ENCODE results near the gene MAPK7. TPM values are rescaled to one million over a fixed set of nuclear protein-coding genes. Genes with fewer than 3 reads are reported as not detected.
A peak's percentile ranks its signal among the peaks of the same experiment; 100 is the strongest.

The MAPK7 gene
- polyA plus RNA-seq, 6 donors from 2014 or later, result 3.5 to 11.3 (median 7.3) TPM

DNA sequence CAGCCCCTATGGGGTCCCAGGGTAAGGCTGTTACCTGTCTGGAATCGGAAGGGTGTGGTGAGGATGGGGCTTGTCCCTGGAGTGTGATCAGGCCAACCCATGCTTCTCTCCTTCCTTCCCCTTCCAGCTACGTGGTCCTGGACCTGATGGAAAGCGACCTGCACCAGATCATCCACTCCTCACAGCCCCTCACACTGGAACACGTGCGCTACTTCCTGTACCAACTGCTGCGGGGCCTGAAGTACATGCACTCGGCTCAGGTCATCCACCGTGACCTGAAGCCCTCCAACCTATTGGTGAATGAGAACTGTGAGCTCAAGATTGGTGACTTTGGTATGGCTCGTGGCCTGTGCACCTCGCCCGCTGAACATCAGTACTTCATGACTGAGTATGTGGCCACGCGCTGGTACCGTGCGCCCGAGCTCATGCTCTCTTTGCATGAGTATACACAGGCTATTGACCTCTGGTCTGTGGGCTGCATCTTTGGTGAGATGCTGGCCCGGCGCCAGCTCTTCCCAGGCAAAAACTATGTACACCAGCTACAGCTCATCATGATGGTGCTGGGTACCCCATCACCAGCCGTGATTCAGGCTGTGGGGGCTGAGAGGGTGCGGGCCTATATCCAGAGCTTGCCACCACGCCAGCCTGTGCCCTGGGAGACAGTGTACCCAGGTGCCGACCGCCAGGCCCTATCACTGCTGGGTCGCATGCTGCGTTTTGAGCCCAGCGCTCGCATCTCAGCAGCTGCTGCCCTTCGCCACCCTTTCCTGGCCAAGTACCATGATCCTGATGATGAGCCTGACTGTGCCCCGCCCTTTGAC lies 2.4 kb downstream of the MAPK7 start:
- no peaks in the 10 kb centered on the region for H3K27me3 Mint-ChIP-seq
- H3K4me3 Mint-ChIP-seq, result peak overlapping the region in 6 of 8 donors; percentile 8 to 95 (median 55)
- no peak for DNase-seq
- H3K9me3 Mint-ChIP-seq, result no peaks in the 10 kb centered on the region
- H3K36me3 Mint-ChIP-seq, result peaks cover 6 to 14% of the 10 kb centered on the region in 2 donors
- H3K27ac Mint-ChIP-seq, result no peak overlapping the region
- peaks cover 10 to 37% (median 20%) of the 10 kb centered on the region in 3 donors for H3K4me1 Mint-ChIP-seq
- no peak for ATAC-seq (ENCODE audit: low read depth in 2 of 2)

- Mint-ChIP-seq H3K27me3 (peaks cover 0 to 1% (median 0%) of the 10 kb centered on the region in 3 donors), H3K4me1 (peaks cover 6 to 34% (median 16%) of the 10 kb centered on the region in 3 donors), H3K36me3 (peaks cover 6 to 14% of the 10 kb centered on the region in 2 donors), H3K4me3 (no peak overlapping the region), H3K9me3 (no peaks in the 10 kb centered on the region), H3K27ac (no peak overlapping the region)
- DNase-seq (no peak), ATAC-seq (ENCODE audit: low read depth in 2 of 2) (no peak)
Observed at GRCh38 chr17:19381361-19381740, 3.1 kb downstream of the MAPK7 start.

GRCh38 chr17:19381741-19382444 lies 3.6 kb downstream of the MAPK7 start:
- Mint-ChIP-seq H3K27ac (peak overlapping the region in 1 of 6 donors; percentile 60), H3K36me3 (peaks cover 6 to 14% of the 10 kb centered on the region in 2 donors), H3K4me3 (no peak overlapping the region), H3K4me1 (peaks cover 3 to 32% (median 16%) of the 10 kb centered on the region in 3 donors), H3K27me3 (peaks cover 0 to 5% (median 0%) of the 10 kb centered on the region in 3 donors), H3K9me3 (no peaks in the 10 kb centered on the region)
- DNase-seq, result no peak
- ATAC-seq (ENCODE audit: low read depth in 2 of 2), result no peak

DNA sequence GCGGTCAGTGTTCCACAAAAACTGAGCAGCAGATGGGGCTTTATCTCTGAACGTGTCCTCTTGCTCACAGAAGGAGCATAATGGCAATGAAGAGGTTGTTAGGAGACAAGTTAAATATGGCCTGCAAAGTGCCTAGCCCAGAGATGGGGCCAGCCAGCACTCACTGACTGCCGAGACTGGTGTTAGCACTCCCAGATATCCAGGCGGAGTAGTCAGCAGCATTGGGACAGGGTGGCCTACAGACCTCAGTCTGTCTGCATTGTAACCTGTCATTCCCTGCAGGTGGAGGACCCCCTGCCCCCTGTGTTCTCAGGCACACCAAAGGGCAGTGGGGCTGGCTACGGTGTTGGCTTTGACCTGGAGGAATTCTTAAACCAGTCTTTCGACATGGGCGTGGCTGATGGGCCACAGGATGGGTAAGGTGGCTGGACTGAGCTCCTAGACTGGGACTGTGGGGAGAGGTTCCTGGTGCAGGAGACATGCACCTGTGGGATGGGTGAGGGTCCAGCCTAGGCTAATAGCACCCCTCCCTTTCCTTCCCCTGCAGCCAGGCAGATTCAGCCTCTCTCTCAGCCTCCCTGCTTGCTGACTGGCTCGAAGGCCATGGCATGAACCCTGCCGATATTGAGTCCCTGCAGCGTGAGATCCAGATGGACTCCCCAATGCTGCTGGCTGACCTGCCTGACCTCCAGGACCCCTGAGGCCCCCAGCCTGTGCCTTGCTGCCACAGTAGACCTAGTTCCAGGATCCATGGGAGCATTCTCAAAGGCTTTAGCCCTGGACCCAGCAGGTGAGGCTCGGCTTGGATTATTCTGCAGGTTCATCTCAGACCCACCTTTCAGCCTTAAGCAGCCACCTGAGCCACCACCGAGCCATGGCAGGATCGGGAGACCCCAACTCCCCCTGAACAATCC lies 4.5 kb downstream of the MAPK7 start:
- peaks cover 0 to 25% (median 12%) of the 10 kb centered on the region in 3 donors for H3K4me1 Mint-ChIP-seq
- no peak for ATAC-seq (ENCODE audit: low read depth in 2 of 2)
- H3K36me3 Mint-ChIP-seq, result peaks cover 6 to 14% of the 10 kb centered on the region in 2 donors
- no peaks in the 10 kb centered on the region for H3K9me3 Mint-ChIP-seq
- no peak overlapping the region for H3K27ac Mint-ChIP-seq
- no peak for DNase-seq
- H3K4me3 Mint-ChIP-seq, result no peak overlapping the region
- H3K27me3 Mint-ChIP-seq, result peaks cover 3 to 13% (median 5%) of the 10 kb centered on the region in 3 donors

DNA sequence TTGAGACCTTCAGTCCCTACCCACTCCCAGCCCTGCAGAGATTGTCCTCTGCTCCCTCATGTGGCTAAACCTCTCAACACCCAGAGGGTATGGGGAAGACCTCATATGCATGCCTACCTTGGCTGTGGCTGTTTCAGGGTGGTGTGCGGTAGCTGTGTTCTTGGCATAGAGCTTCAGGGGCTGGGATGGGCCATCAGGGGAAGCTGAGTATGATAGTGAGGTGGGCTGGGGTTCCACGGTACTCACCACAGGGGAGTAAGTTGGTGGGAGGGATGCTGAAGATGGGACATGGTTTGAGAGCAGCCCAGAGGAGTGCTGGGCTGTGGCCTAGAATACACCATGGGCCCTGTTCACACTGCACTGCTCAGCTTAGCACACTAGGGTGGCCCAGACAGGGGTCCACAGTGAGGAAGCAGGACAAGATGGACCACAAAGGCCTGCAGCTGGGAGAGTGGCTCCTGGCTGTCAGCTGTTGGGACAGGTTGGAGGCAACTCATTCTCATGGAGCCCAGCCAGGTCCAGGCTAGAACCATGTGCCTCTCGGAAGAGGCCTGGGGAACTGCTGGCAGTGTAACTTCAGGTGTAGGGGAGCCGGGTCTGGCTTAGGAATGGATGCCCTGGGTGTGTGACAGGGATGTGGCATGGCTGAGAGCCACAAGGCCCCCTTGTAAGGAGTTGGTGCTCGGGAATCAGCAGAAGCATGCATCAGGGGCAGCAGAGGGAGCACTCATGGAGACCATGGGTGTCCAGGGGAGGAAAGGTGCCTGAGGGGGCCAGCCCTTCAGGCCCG lies 5.6 kb downstream of the MAPK7 start:
- ATAC-seq (ENCODE audit: low read depth in 2 of 2), result no peak

DNA sequence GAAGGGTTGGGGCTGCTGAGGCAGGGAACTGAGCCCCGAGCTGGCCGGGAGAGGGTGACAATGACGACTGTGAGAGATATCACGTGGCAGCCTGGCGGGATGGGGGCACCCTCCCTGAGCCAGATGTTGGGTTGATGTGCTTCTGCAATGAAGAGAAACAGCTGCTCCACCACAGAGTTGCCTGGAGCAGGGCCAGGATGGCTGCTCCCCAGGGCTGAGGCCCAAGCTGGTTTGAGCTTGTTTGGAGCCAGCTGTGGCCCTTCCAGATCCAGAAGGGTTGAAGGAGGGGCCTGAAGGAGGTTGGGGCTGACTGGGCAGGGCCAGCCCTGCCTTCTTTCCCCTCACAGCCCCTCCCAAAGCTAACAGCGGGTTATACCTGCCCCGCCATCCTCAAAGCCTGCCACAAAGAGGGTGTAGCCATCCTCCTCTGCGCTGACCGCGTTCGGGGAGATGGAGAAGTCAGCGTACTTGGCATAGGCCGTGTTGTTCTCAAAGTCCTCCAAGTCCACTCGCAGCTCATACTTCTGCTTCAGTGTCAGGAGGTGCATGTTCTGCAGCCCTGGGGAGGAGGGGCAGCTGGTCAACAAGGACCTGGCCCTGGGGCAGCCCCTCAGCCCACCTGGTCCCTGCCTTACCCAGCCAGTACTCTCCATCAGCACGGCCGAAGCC lies 6.6 kb downstream of the MAPK7 start:
- ATAC-seq (ENCODE audit: low read depth in 2 of 2) (no peak), DNase-seq (no peak)
- Mint-ChIP-seq H3K4me1 (peaks cover 0 to 12% (median 9%) of the 10 kb centered on the region in 3 donors), H3K27ac (peak overlapping the region in 2 of 6 donors; percentile 49 to 88), H3K27me3 (peaks cover 9 to 18% (median 12%) of the 10 kb centered on the region in 3 donors), H3K36me3 (peaks cover 6 to 14% of the 10 kb centered on the region in 2 donors), H3K4me3 (no peak overlapping the region), H3K9me3 (no peaks in the 10 kb centered on the region)

More for the DNA sequence above, 5.6 kb downstream of the MAPK7 start:
- Mint-ChIP-seq H3K4me3 (peak overlapping the region in 1 of 8 donors; percentile 41), H3K9me3 (no peaks in the 10 kb centered on the region), H3K27ac (peak overlapping the region in 1 of 6 donors; percentile 22), H3K4me1 (peaks cover 0 to 19% (median 12%) of the 10 kb centered on the region in 3 donors), H3K27me3 (peaks cover 8 to 18% (median 9%) of the 10 kb centered on the region in 3 donors), H3K36me3 (peaks cover 6 to 14% of the 10 kb centered on the region in 2 donors)
- no peak for DNase-seq

DNA sequence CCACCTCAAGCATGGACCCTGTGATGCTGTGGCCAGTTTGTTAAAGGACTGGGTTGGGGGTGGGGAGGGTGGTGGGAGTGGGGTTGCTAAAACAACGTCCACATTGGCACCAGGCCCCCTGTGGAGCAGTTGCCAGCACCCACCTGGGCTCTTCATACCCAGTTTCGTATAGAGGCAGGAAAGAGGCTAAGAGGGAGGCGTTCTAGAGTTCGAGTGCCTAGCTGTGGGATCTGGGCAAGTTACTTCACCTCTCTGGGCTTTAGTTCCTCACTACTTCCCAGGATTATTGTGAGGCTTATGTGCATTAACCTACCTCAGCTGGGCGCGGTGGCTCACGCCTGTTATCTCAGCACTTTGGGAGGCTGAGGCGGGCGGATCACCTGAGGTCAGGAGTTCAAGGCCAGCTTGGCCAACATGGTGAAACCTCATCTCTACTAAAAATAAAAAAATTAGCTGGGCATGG lies 7.3 kb downstream of the MAPK7 start:
- H3K27ac Mint-ChIP-seq, result peak overlapping the region in 1 of 6 donors; percentile 29
- H3K27me3 Mint-ChIP-seq, result peaks cover 9 to 18% (median 12%) of the 10 kb centered on the region in 3 donors
- H3K4me3 Mint-ChIP-seq, result no peak overlapping the region
- H3K4me1 Mint-ChIP-seq, result peaks cover 0 to 12% (median 8%) of the 10 kb centered on the region in 3 donors
- DNase-seq, result no peak
- peaks cover 6 to 11% of the 10 kb centered on the region in 2 donors for H3K36me3 Mint-ChIP-seq
- no peaks in the 10 kb centered on the region for H3K9me3 Mint-ChIP-seq
- no peak for ATAC-seq (ENCODE audit: low read depth in 2 of 2)

GRCh38 chr17:19386051-19386929 lies 8.0 kb downstream of the MAPK7 start:
- Mint-ChIP-seq H3K9me3 (no peaks in the 10 kb centered on the region), H3K27ac (no peak overlapping the region), H3K27me3 (peaks cover 9 to 18% (median 12%) of the 10 kb centered on the region in 3 donors), H3K4me3 (no peak overlapping the region), H3K4me1 (peaks cover 0 to 12% (median 5%) of the 10 kb centered on the region in 3 donors), H3K36me3 (peaks cover 4 to 6% of the 10 kb centered on the region in 2 donors)
- DNase-seq, result no peak
- ATAC-seq (ENCODE audit: low read depth in 2 of 2), result no peak

DNA sequence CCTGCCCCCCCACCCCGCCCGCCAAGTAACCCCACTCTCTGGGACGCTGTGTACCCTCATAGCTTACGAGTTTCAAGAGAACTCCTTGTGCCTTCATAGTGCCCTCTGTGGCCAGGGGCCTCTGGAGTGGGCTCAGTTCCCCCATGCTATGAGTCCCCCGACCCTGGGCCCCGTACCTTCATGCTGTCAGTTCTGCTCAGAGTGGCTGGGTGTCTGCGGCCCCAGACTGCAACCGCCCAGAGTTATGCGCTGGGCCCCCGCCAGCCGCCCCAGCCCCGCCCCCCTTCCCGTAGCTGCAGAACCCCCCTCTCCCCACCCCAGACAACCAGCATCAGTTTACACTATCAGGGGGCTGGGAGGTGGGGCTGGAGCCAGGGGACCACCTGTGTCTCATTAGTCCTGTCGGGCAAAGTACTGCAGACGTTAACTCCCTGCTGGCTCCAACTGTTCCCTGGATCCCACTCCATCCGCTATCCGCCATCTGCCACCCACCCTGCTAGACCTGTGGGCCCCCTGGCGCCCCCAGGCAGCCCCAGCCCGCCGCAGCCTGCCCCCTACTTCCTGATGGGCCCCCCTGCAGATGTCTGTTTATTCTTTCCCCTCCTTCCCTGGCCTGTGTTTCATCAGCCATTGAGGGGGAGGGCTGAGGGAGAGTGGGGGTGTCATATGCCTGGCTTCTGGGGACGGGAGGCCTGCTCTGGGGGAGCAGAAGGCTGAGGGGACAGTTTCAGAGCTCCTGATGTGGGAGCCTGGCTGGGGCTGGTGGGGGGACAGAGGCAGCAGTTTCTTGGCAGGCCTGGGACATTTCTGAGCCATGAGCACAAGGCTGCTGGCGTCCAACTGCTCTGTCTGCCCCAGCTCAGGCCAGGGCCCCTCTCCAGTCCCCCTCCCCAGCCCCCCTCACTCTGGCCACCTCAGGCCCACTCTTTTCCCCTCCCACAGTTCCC lies 8.9 kb downstream of the MAPK7 start, which contains the start of gene MFAP4:
Gene MFAP4 (minus strand): TSS at position 217 of the 947 bp plus-strand sequence. CDS start 35 bp downstream, at position 182.
- no peak within 1 kb of the TSS for H3K27ac Mint-ChIP-seq
- ATAC-seq (ENCODE audit: low read depth in 2 of 2) (no peak), DNase-seq (no peak)
- H3K9me3 Mint-ChIP-seq, result no peaks in the 10 kb centered on the region
- peaks cover 0 to 12% (median 5%) of the 10 kb centered on the region in 3 donors for H3K4me1 Mint-ChIP-seq
- H3K4me3 Mint-ChIP-seq, result peak within 1 kb of the TSS in 2 of 8 donors; percentile 54 to 83
- peaks cover 4 to 6% of the 10 kb centered on the region in 2 donors for H3K36me3 Mint-ChIP-seq
- H3K27me3 Mint-ChIP-seq, result peaks cover 12 to 18% (median 12%) of the 10 kb centered on the region in 3 donors

- peak overlapping the region in 2 of 8 donors; percentile 54 to 83 for H3K4me3 Mint-ChIP-seq
Observed at GRCh38 chr17:19387921-19388521, 9.7 kb downstream of the MAPK7 start.

More at GRCh38 chr17:19387921-19388521, 9.7 kb downstream of the MAPK7 start:
- H3K27ac Mint-ChIP-seq, result no peak overlapping the region
- H3K27me3 Mint-ChIP-seq, result peaks cover 18 to 20% (median 18%) of the 10 kb centered on the region in 3 donors
- ATAC-seq (ENCODE audit: low read depth in 2 of 2), result no peak
- H3K4me1 Mint-ChIP-seq, result peaks cover 0 to 12% (median 5%) of the 10 kb centered on the region in 3 donors
- DNase-seq, result no peak
- H3K36me3 Mint-ChIP-seq, result peaks cover 4 to 6% of the 10 kb centered on the region in 2 donors
- H3K9me3 Mint-ChIP-seq, result no peaks in the 10 kb centered on the region
